ENCODE data around the gene TADA2B.

The TADA2B gene

GRCh38 chr4:7043284-7044136 is at the start of gene TADA2B:
Gene TADA2B (plus strand): TSS chr4:7043372. CDS start chr4:7043580, 208 bp downstream.
- no peak for DNase-seq (ENCODE audit: low spot score)
- no peak for FAIRE-seq

- DNase-seq (ENCODE audit: low spot score) (no peak), FAIRE-seq (no peak)
These were observed 46.7 kb upstream of the TADA2B start for GRCh38 chr4:6996481-6996880.

GRCh38 chr4:6999172-7000086 is 43.7 kb upstream of the TADA2B start:
- FAIRE-seq (no peak), DNase-seq (ENCODE audit: low spot score) (no peak)

- no peak for FAIRE-seq
- no peak for DNase-seq (ENCODE audit: low spot score)
These were observed 42.6 kb upstream of the TADA2B start for GRCh38 chr4:7000421-7001176.

GRCh38 chr4:7001271-7001670 is 41.9 kb upstream of the TADA2B start:
- no peak for FAIRE-seq
- DNase-seq (ENCODE audit: low spot score), result no peak

- DNase-seq (ENCODE audit: low spot score), result no peak
- FAIRE-seq, result no peak
These were observed 40.8 kb upstream of the TADA2B start for GRCh38 chr4:7002336-7002735.

- FAIRE-seq (no peak), DNase-seq (ENCODE audit: low spot score) (no peak)
These were observed 39.8 kb upstream of the TADA2B start for GRCh38 chr4:7003176-7003878.

- DNase-seq (ENCODE audit: low spot score), result no peak
- FAIRE-seq, result no peak
These were observed 39.3 kb upstream of the TADA2B start for GRCh38 chr4:7003879-7004240.

GRCh38 chr4:7004331-7004730 is 38.8 kb upstream of the TADA2B start:
- DNase-seq (ENCODE audit: low spot score) (no peak), FAIRE-seq (no peak)

- FAIRE-seq, result no peak
These were observed 37.6 kb upstream of the TADA2B start for GRCh38 chr4:7005571-7005970.

GRCh38 chr4:7006411-7006810 is 36.8 kb upstream of the TADA2B start:
- DNase-seq (ENCODE audit: low spot score), result no peak
- no peak for FAIRE-seq

More at GRCh38 chr4:7005571-7005970, 37.6 kb upstream of the TADA2B start:
- DNase-seq (ENCODE audit: low spot score), result no peak

GRCh38 chr4:7007142-7007907 is 35.8 kb upstream of the TADA2B start:
- FAIRE-seq (no peak), DNase-seq (ENCODE audit: low spot score) (no peak)

GRCh38 chr4:7007944-7008343 is 35.2 kb upstream of the TADA2B start:
- DNase-seq (ENCODE audit: low spot score) (no peak), FAIRE-seq (no peak)

- FAIRE-seq, result no peak
These were observed 33.6 kb upstream of the TADA2B start for GRCh38 chr4:7009564-7009963.

GRCh38 chr4:7013175-7013574 is 30.0 kb upstream of the TADA2B start:
- no peak for FAIRE-seq

More at GRCh38 chr4:7009564-7009963, 33.6 kb upstream of the TADA2B start:
- DNase-seq (ENCODE audit: low spot score), result no peak

GRCh38 chr4:7014815-7015214 is 28.4 kb upstream of the TADA2B start:
- FAIRE-seq (no peak), DNase-seq (ENCODE audit: low spot score) (no peak)

More at GRCh38 chr4:7013175-7013574, 30.0 kb upstream of the TADA2B start:
- DNase-seq (ENCODE audit: low spot score), result no peak

GRCh38 chr4:7015383-7016035 is 27.7 kb upstream of the TADA2B start:
- DNase-seq (ENCODE audit: low spot score), result no peak
- no peak for FAIRE-seq

- FAIRE-seq, result no peak
These were observed 27.1 kb upstream of the TADA2B start for GRCh38 chr4:7016086-7016485.

GRCh38 chr4:7016512-7016911 is 26.7 kb upstream of the TADA2B start:
- FAIRE-seq, result no peak
- DNase-seq (ENCODE audit: low spot score), result no peak

More at GRCh38 chr4:7016086-7016485, 27.1 kb upstream of the TADA2B start:
- no peak for DNase-seq (ENCODE audit: low spot score)
